Middle frontal gyrus (tissue), 1 donor: ENCODE results near the gene CMTM8.
"Not testable (repeated sequence)": the region's sequence is repeated elsewhere in the genome, so short reads cannot be mapped to it uniquely, and the experiment has no call there.

Experiments
- DNase-seq: peaks from one replicate; pipeline ENCODE4 v3.0.0-alpha.2; 2015; ENCODE audit warnings: low spot score; ENCODE audit errors: extremely low spot score

CMTM8 gene, protein sequence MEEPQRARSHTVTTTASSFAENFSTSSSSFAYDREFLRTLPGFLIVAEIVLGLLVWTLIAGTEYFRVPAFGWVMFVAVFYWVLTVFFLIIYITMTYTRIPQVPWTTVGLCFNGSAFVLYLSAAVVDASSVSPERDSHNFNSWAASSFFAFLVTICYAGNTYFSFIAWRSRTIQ

DNA sequence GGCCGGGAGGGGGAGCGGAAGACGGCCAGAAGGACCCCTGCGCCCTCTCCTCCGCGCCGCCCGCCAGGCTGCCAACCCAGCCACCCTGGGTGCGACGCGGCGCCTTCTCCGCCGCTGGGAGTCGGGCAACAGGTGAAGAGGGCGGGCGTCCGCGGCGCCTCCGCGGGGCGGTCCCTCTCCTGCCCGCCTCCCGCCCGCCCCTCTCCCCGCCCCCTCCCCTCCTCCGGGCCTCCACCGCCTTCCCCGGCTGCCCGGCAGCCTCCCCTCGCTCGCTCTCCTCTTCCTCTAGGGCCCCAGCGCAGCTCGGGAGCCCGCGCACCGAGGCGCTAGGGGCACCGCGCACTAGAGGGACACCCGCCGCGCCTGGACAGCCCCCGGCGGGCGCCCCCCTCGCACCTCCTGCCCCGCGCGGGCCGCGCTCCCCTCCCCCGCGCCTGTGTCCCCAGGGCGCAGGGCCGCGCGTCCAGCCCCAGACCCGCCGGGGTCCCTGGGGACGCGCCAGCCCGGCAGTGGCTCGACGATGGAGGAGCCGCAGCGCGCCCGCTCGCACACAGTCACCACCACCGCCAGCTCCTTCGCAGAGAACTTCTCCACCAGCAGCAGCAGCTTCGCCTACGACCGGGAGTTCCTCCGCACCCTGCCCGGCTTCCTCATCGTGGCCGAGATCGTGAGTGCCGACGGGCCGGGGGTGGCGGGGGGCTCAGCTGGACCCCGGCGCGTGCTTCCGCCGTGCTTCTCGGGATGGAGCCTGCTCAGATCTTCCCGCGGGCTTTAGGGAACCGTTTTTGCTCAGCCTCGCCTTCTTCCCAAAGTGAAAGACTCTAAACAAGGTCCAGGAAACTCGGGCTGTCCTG, at the start of gene CMTM8:
CMTM8 (plus strand) TSS at position 228 of the 854 bp plus-strand sequence; CDS start at position 521, 293 bp downstream.
- DNase-seq: no peak

DNA sequence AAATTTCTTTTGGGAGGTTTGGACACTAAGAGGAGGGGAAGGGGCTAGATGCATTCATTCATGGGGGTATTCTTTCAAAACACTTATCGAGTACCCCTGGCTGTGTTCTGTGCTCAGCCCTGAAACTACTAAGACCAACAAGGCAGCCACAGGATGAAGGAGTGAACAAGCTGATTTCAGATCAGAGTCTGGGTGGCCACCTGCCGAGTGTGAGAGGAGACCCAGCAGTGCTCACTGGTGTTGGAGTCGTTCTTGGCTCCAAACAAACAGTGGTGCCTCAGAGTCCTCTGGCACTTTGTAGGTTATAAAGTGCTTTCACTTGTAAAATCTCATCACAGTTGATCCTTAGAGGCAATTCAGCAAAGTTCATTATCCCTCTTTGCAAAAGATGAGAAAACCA, 48.8 kb upstream of the CMTM8 start:
- no peak for DNase-seq

DNA sequence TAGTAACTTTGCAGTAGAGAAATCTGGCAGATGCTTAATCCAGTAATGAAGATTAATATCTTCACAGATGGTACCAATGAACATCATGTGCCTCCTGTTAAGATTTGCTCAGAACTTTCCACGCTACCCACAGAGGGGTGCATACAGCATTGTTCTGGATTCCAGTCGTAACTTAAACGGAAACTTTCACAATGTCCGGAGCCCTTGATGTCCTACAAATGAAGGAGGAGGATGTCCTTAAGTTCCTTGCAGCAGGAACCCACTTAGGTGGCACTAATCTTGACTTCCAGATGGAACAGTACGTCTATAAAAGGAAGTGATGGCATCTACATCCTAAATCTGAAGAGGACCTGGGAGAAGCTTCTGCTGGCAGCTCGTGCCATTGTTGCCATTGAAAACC, 47.9 kb upstream of the CMTM8 start:
- DNase-seq: not testable (repeated sequence)

DNA sequence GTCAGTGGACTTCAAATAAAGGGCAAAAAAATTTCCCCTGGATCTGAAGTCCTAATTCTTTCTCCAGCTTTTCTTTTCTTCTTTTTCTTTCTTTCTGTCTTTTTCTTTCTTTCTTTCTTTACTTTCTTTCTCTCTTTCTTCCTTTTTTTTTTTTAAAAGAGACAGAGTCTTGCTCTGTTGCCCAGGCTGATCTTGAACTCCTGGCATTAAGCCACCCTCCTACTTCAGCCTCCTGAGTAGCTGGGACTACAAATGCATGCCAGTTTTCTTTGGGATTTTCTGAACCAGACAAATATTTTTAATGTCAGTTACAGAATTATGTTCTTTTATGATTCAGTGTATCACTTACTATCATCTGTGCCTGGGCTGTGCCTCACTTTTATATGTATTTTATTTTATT, 45.4 kb upstream of the CMTM8 start:
- DNase-seq: no peak

DNA sequence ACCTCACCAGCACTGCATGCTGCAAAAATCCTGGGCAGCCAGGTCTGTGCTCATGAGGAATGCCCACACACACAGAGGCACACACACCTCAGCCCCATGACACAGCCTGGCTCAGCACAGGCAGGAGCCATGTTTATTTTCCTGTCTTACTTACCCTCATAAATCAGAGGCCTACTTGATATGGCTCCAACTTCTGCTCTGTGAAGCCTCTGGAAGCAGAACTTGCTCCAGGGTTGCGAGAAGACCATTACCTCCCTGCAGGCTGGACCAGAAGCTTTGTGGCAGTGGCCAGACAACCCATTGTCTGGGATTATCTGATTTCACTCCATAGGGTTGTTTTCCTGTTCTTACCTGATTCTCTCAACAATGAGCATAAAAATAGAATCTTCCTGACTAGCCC, 43.8 kb upstream of the CMTM8 start:
- DNase-seq: no peak

DNA sequence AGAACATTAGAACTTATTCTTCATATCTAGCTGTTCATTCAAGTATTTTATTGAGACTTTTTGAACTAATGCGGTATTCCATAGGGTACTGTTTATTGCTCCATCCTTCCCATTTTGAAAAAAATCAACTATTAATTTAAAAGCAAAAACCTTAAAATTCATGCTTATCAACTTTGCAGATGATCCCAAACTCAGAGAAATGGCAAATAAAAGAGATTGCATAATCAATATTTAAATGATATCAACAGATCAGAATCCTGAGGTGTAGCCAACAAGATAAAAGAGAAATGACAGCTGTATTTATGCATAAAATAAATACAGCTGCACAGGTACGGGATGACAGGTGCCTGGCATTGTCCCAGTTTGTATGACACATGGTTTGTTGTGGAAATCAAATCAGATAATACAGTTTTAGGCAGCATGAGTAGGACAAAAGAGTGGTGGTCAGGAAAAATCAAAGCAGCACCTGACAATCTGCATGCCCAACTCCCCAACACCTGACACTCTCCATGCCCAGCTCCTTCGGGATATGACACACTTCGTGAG, 42.4 kb upstream of the CMTM8 start:
- DNase-seq: no peak

DNA sequence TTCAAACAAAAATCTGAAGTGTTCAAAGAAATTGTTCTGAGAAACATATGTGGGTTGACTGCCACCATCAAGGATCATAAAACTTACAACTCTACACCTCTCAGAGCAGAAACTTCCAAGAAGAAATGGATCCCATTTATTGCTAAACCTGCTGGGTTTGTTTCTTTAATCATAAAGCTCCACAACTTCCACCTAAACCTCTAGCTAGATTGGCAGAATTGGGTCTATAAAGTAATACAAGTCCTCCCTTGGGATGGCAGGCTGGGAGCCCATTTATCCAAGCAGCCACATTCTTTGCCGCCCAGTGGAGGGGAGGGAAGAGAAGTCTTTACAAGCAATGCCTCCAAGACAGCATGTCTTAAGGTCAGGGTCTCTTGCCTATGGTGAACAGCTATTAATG, 40.5 kb upstream of the CMTM8 start:
- DNase-seq: no peak

DNA sequence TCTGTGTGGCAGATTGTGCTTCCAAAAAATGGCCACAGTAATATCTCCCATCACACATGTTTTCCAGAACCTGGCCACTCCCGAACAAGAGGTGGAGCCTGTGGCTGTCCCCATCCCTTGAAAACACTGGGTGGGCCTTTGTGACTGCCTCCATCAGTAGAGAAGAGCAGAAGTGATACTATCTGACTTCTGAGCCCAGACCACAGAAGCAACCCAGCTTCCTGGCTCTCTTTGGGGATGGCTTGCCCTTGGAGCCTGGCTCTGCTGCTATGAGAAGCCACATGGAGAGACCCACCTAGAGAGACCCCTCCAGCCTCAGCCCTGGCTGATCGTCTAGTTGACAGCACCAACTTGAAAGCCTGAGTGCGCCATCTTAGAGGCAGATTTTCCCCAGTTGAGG, 39.8 kb upstream of the CMTM8 start:
- DNase-seq: no peak

DNA sequence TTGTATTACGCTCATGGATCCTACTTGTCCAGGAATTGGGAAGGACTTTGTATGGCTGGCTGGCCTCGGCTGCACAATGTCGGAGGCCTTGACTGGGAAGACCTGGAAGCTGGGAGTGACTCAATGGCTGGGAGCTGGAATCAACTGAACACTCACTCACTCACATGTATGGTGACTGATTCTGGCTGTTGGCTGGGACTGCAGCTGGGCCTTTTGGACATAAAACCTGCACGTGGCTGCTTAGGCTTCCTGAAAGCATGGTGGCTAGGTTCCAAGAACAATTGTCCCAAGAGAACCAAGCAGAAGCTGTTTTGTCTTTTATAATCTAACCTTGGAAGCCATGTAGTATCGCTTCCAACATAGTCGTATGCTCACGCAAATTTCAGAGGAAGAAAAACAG, 38.0 kb upstream of the CMTM8 start:
- DNase-seq: no peak

DNA sequence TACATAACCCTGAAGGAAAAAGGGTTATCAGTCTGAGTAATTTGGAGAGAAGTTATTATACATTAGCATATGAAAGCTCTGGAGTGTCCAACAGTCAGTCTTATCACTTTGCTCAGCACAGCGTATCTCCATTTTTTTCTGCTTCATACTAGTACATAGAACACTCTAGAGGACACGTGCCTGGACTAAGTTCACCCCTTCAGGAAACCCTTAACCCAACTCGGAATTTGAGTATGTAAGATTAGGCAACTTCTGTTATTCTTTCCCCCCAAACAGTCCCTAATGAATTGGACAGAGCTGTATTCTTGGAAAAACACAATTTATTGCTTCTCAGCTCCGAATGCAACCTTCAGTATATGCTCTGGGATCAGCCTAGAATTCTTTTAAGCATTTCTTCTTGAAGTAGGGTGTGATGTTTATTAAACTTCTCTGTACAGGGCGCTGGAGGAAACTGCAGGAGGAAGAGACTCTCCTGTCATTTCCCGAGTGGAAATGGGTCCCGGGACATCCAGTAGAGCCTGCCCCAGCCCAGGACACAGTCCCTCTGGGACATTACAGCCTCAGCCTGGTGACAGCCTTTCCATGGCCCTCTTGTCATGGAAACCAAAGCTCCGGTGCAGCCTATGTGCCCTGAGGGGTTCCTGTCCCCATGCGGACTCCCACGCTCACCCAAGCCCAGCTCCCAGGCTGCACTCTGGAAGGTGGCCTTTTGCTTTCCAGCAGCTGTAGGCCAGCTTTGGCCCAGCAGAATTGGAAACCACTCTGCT, 37.3 kb upstream of the CMTM8 start:
- DNase-seq: no peak

DNA sequence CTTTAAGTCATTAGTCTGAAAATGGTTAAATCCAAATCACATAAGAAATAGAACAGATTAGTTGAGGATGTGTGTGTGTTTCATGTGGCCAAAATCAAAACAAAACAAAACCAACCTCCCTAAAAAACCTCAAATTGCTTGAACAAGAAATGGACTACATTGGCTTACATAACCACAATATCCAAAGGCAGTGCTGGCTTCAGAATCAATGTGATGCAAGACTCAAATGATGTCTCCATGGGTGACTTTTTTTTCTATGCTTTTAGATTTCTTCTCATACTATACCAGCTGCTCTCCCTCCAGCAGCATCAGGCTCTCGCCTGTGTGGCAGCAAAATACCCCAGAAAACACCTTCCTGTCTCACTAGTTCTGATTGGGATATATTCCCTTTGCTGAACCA, 36.0 kb upstream of the CMTM8 start:
- no peak for DNase-seq

DNA sequence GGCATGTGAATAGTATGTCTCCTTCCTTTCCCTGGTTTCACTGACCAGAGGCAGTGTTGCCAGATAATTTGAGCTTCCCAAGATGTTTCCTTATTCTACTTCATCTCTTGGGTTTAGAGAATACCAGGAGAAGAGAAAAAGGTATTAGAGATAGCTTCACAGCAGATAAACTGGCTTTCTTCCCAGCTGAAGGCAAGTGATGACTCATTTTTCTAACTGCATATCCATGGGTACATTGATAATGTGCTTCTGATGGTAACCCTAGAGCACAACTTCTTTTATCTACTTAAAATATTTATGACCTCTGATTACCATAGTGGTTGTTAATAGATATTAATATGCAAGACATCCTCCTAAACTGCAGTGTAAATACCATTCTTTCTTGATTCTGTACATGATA, 34.6 kb upstream of the CMTM8 start:
- no peak for DNase-seq

DNA sequence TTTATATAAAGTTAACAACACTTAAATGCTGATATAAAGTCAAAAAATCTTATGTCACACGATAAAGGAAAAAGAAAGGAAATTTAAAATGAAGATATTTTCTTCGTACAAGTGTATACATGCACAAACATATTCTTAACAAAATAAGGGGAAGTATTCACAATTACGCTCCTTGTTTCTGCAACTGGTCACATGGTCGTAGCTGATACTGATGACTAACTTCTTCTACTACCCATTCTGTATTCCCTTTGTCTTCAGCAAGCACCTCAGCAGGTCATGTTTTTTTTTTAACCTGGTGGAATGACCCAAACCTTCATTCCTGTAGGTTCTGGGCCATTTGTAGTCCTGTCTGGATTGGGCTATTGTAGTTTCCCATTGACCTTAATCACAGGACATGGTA, 30.0 kb upstream of the CMTM8 start:
- no peak for DNase-seq

DNA sequence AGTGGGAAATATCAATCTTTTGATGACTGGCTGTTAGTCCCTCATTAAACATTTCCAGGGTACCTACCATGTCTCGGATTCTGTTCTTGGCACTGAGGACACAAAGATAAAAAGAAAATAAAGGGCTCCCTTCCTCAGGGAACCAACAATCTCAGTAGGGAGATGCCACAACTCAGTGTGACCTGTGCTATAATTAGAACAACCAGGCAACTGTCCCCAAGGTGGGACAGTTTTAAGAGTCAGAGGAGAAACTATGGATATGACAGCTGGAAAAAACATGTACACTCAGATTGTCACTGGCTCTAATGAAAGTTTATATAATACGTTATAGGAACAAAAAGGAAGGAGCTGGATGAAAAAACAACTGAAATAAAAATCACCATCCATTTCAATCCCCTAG, 23.3 kb upstream of the CMTM8 start:
- DNase-seq: no peak

DNA sequence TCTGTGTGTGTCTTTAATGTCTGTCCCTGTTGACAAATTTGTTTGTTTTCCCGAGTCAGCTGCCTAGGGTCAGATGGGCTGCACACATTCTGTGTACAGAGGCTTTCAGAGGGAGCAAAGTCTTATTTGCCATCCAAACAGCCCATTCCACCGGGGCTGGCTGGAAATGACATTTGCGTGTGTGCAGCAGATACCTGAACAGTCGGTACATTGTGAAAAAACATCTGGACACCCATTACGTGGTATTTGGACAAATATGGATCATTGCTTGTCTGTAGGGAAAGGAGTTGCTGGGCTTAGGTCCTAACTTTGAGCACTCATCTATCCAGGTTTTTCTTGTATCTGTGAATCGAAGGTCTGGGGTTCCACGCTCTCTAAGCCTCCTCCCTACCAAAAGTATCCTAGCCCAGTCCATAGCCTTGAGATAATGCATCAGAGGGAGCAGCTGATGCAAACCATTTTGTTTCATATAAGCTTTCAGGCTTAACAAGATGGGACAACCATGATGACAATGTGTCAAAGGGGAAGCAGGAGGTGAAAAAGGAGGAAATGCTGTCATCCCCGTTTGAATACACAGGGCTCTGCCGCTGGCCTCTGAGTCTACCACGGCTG, 22.2 kb upstream of the CMTM8 start:
- DNase-seq: no peak

DNA sequence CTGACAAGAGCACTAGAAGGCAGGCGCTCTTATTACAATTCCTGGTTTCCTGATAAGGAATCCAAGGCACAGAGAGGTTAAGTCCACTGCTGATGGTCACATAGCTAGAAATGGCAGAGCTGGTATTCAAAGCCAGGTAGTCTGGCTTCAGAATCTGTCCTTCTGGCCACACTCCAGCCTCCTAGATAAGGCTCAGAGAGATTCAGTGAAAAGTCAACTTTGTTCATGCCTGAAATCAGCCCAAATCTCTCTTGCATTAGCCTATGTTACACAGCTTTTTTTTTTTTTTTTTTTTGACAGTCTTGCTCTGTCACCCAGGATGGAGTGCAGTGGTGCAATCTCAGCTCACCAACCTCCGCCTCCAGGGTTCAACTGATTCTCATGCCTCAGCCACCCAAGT, 21.1 kb upstream of the CMTM8 start:
- DNase-seq: no peak

DNA sequence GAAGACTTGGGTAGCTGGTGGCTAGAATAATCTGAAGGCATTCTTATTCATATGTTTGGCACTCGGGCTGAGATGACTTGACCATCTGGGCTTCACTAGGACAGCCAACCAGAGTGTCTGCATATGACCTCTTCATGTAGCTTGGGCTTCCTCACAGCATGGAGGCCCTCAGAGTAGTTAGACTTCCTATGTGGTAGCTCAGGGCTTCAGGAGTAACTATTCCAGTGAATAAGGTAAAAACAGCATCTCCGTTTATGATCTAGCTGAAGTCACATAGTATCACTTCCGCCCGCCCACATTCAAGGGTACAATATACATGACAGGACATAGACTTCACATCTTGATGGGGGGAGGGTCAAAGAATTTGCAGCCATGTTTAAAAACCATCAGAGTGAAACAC, 18.9 kb upstream of the CMTM8 start:
- no peak for DNase-seq

DNA sequence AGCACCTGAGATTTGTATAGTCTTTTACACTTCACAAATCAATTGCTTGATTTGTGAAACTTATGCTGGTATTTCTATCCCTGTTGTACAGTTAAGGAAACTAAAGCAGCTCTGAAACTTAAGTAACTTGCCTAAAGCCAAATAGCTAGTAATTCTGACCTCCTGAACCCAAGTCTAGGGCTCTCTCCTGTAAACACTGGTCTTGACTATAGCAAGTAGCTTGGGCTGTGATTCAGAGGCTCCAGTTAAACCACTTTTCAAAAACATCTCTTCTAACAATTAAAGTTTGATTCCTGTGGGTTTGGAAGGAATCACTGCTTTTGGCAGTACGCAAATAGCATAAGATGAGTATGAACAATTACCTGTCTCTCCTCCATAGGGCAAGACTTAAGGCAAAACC, 18.5 kb upstream of the CMTM8 start:
- no peak for DNase-seq

DNA sequence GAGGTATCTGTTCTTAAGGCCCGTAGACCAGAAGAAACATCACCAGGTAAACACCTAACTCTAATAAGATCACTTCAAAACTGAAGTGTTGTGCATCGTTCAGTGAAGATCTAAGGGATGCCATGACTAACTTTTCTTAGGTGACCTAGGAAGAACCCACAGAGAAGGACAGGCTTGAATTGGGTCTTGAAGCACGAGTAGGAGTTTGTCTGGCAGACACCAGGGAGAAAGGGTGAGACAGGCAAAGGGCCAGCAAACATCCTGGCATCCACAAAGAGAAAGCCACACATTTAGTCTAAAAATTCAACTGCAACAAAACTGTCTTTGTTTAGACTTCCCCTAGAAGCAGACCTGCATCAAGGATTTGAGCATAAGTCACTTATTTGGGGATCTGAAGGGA, 15.5 kb upstream of the CMTM8 start:
- DNase-seq: no peak

DNA sequence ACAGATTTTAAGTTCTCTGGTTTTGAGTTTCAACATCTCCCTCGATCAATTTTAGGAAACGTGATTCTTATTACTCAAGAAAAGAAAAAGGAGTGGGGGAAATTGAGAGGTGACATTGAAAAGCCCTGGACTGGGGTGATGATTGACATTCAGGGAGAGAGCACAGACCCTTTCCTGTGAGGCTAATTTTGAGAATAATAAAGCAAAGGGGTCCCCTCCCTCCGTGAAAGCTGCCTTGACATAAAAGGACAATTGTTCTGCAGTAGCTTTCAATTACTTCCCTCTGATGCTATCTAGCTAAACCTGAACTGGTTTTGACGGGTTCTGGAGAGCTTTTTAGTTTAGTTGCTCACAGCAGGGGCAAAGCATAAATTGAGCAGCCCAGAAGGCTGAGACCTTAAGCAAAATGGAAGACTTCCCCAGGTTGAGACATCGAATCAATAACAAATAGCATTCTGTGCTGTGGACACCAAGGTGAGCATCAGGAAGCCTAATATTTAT, 14.4 kb upstream of the CMTM8 start:
- no peak for DNase-seq

DNA sequence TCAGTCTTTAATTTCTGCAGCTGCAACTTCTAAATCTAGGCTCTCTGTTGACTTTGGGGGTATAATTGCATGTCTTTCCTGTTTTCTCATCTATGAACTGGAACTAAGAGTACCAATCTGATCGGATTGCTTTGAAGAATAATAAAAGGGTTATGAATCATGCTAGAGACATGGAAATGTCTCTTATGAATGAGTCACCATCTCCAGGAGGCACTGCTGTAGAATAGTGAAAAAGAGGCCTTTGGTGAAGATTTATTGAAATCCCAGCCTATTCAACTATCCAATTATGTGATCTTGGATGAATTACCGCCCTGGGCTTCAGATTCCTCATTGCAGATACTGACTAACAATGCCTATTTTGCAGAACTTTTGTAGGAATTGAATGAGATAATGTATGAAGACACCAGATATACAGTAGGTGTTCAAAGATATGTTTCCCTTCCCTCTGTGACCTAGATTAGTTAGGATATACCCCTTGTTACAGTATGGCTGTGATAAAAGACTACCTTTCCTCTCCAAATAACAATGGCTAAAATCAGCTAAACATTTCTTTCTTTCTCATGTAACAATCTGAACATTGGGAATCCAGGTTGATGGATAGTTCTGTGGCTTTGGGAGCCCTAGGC, 11.5 kb upstream of the CMTM8 start:
- DNase-seq: no peak
